Superior temporal gyrus (tissue), 1 donor: ENCODE data around the gene TMBIM6.
A peak's percentile ranks its signal among the peaks of the same experiment; 100 is the strongest.
"Not testable (repeated sequence)": the region's sequence is repeated elsewhere in the genome, so short reads cannot be mapped to it uniquely, and the experiment has no call there.

Source experiments
- DNase-seq: peaks from one replicate; pipeline ENCODE4 v3.0.0-alpha.2; 2016; ENCODE audit errors: extremely low spot score

Gene TMBIM6

GRCh38 chr12:49728446-49728845, 12.9 kb upstream of the TMBIM6 start:
- no peak for DNase-seq

GRCh38 chr12:49730050-49730449, 11.3 kb upstream of the TMBIM6 start:
- DNase-seq = no peak

GRCh38 chr12:49730568-49731101, 10.7 kb upstream of the TMBIM6 start:
- no peak for DNase-seq

- no peak for DNase-seq
These were observed 7.9 kb upstream of the TMBIM6 start for GRCh38 chr12:49733219-49734017.

GRCh38 chr12:49734900-49735299, 6.5 kb upstream of the TMBIM6 start:
- not testable (repeated sequence) for DNase-seq

- not testable (repeated sequence) for DNase-seq
These were observed 2.6 kb upstream of the TMBIM6 start for GRCh38 chr12:49738721-49739120.

GRCh38 chr12:49740277-49740676, 1.1 kb upstream of the TMBIM6 start:
- not testable (repeated sequence) for DNase-seq

- no peak for DNase-seq
These were observed 694 bp downstream of the TMBIM6 start for GRCh38 chr12:49741882-49742620.

GRCh38 chr12:49744363-49744885, 3.1 kb downstream of the TMBIM6 start:
- no peak for DNase-seq

- no peak for DNase-seq
These were observed 6.9 kb downstream of the TMBIM6 start for GRCh38 chr12:49748306-49748705.

- no peak for DNase-seq
These were observed 7.4 kb downstream of the TMBIM6 start for GRCh38 chr12:49748800-49749199.

GRCh38 chr12:49750027-49750995, 9.0 kb downstream of the TMBIM6 start:
- DNase-seq = no peak

GRCh38 chr12:49750996-49751393, 9.6 kb downstream of the TMBIM6 start:
- DNase-seq = no peak

- DNase-seq = no peak
These were observed 20.5 kb downstream of the TMBIM6 start for GRCh38 chr12:49761677-49762467.

GRCh38 chr12:49762468-49762847, 21.1 kb downstream of the TMBIM6 start:
- no peak for DNase-seq

- DNase-seq = peak; percentile 75
These were observed 21.7 kb downstream of the TMBIM6 start for GRCh38 chr12:49763006-49763591.

GRCh38 chr12:49764126-49764525, 22.8 kb downstream of the TMBIM6 start:
- no peak for DNase-seq

GRCh38 chr12:49766115-49766455, 24.7 kb downstream of the TMBIM6 start:
- no peak for DNase-seq

- DNase-seq = no peak
These were observed 26.0 kb downstream of the TMBIM6 start for GRCh38 chr12:49767333-49767732.

GRCh38 chr12:49773102-49773501, 31.7 kb downstream of the TMBIM6 start:
- DNase-seq = not testable (repeated sequence)
